RWPE1 (cell line): ENCODE measurements around the gene ZNF275.

Experiments
- CTCF ChIA-PET: fragments of 350-600 bp; sonication (Branson Sonifier 250); formaldehyde crosslinking; extraction: SDS; loops from one replicate; lab custom pipeline; 2021; lab: Yijun Ruan, JAX
- POLR2A ChIA-PET: fragments of 400-600 bp; formaldehyde crosslinking; extraction: SDS; loops from one replicate; lab custom pipeline; 2020; ENCODE audit warnings: antibody characterized with exemption; ENCODE audit not compliant: low non-redundant PET; lab: Yijun Ruan, JAX
- DNase-seq: peaks from one replicate; pipeline ENCODE4 v3.0.0; 2012; ENCODE audit warnings: low spot score
- H3K27ac ChIP-seq: fragments of 450-650 bp; 2 replicates; pipeline ENCODE4 v1.5.1; 2017
- CTCF ChIP-seq: fragments of 450-650 bp; conservative IDR thresholded peaks from 2 replicates; pipeline ENCODE4 v1.5.1; 2017; ENCODE audit warnings: low read depth, mild to moderate bottlenecking

ZNF275 gene

GRCh38 chrX:153307276-153308178 lies 26.4 kb upstream of the ZNF275 start:
- no peak for TF ChIP-seq CTCF
- DNase-seq, result no peak
- H3K27ac ChIP-seq, result no peak overlapping the region
- CTCF ChIA-PET, result no interaction called here
- POLR2A ChIA-PET, result no interaction called here

GRCh38 chrX:153310901-153311300 lies 23.1 kb upstream of the ZNF275 start:
- ChIA-PET CTCF (no interaction called here), POLR2A (no interaction called here)
- DNase-seq, result no peak
- TF ChIP-seq CTCF, result no peak
- H3K27ac ChIP-seq, result no peak overlapping the region

- no peak overlapping the region for H3K27ac ChIP-seq
- no peak for DNase-seq
- POLR2A ChIA-PET, result no interaction called here
- TF ChIP-seq CTCF, result no peak
- CTCF ChIA-PET, result no interaction called here
Observed at GRCh38 chrX:153312041-153312440, 21.9 kb upstream of the ZNF275 start.

- DNase-seq, result no peak
- ChIA-PET POLR2A (no interaction called here), CTCF (no interaction called here)
- no peak for TF ChIP-seq CTCF
- no peak overlapping the region for H3K27ac ChIP-seq
Observed at GRCh38 chrX:153312842-153313241, 21.1 kb upstream of the ZNF275 start.

- ChIA-PET CTCF (no interaction called here), POLR2A (no interaction called here)
- H3K27ac ChIP-seq, result no peak overlapping the region
- DNase-seq, result no peak
- no peak for TF ChIP-seq CTCF
Observed at GRCh38 chrX:153317306-153317705, 16.6 kb upstream of the ZNF275 start.

- ChIA-PET CTCF (no interaction called here), POLR2A (no interaction called here)
- H3K27ac ChIP-seq, result no peak overlapping the region
- no peak for TF ChIP-seq CTCF
- no peak for DNase-seq
Observed at GRCh38 chrX:153317996-153318722, 15.8 kb upstream of the ZNF275 start.
